GM13977 (cell line): ENCODE results near the gene HPCAL1.
"Not testable (repeated sequence)": the region's sequence is repeated elsewhere in the genome, so short reads cannot be mapped to it uniquely, and the experiment has no call there.

Experiments used
- DNase-seq: peaks from one replicate; pipeline ENCODE4 v3.0.0; 2012; ENCODE audit warnings: low spot score
- in situ Hi-C: fragments of 300-500 bp; cut with MboI; formaldehyde crosslinking; loops from one replicate; pipeline ENCODE4 v1.12.0; 2022; ENCODE audit warnings: low sequenced_read_pairs, low pct_unique_long_range_greater_than_20kb, mixed read lengths, inconsistent platforms; ENCODE audit not compliant: unreplicated experiment
- TF ChIP-seq, protein P1 (sequence below): IDR thresholded peaks from 2 replicates; pipeline ENCODE4 v1.5.1; 2012; ENCODE audit warnings: mild to moderate bottlenecking, control low read depth; ENCODE audit not compliant: insufficient read depth; ENCODE audit errors: extremely low read depth, missing control alignments

HPCAL1 gene

DNA sequence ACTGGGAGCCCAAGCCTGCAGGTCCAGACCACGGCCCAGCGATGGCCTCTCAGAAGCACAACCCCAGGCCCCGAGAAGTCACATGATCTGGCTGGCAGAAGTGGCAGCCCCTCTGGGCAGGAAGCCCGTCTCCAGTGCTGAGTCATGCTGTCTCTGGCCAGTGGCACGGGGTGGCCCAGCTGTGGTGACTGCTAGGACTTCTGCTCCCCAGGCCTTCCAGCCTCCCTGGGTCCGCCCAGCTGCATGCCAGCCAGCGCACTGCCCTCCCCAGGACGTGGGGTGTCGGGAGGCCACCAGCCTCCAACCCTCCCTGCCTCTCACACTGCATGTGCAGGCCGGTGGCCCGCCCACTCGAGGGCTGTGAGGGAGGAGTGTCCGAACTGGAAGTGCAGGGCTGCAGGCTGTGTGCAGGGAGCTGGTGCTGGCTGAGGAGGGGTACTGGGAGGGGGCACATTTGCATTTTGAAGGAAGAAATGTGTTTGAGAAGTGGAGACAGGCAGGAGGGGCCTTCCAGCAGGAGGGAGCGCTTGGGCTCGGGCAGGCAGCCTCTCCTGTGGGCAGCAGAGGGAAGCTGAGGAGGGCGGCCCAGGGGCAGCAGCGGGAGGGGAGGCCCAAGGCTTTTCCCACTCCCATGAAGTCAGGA, 17.0 kb upstream of the HPCAL1 start:
- no peak for DNase-seq
- in situ Hi-C loops, result no loop called here
- TF ChIP-seq, protein P1, sequence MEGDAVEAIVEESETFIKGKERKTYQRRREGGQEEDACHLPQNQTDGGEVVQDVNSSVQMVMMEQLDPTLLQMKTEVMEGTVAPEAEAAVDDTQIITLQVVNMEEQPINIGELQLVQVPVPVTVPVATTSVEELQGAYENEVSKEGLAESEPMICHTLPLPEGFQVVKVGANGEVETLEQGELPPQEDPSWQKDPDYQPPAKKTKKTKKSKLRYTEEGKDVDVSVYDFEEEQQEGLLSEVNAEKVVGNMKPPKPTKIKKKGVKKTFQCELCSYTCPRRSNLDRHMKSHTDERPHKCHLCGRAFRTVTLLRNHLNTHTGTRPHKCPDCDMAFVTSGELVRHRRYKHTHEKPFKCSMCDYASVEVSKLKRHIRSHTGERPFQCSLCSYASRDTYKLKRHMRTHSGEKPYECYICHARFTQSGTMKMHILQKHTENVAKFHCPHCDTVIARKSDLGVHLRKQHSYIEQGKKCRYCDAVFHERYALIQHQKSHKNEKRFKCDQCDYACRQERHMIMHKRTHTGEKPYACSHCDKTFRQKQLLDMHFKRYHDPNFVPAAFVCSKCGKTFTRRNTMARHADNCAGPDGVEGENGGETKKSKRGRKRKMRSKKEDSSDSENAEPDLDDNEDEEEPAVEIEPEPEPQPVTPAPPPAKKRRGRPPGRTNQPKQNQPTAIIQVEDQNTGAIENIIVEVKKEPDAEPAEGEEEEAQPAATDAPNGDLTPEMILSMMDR, result no peak

DNA sequence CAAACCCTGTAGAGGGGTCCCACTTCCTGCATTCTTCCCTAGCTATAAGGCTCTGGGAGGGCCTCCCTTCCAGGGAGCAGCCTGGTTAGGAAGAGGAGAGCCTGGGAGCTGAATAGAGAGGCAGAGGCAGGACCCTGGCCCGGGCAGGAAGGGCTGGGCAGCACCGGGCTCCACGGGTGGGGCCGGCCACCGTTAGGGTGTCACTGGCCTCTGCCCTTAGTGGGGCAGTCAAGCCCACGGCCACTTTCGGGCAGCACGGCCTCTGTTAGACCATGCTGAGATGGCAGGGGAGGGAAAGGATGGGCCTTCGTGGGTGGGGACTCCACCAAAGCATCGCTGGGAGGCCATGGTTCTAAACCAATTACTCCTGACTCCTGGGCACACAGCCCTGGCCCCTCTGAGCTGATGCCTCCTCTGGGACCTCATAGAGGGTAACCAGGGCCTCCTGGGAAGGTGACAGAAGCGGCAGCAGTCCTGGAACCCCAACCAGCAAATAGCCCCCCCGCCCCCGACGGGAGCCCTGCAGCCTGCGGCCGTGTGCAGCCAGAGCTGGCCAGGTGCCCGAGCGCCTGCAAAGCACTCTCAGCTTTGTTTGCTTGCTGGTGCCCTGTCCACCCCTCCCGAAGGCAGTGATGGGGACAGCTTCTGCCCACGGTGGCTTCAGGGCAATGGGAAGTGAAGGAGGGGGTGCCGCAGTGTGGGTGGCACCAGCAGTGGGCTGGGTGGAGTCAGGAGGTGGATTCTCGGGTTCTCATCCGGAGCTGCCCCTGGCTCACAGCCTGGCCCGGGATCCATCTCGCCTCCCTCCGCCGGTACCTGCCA, 16.3 kb upstream of the HPCAL1 start:
- DNase-seq, result no peak
- in situ Hi-C loops, result no loop called here
- TF ChIP-seq, protein P1, result no peak

DNA sequence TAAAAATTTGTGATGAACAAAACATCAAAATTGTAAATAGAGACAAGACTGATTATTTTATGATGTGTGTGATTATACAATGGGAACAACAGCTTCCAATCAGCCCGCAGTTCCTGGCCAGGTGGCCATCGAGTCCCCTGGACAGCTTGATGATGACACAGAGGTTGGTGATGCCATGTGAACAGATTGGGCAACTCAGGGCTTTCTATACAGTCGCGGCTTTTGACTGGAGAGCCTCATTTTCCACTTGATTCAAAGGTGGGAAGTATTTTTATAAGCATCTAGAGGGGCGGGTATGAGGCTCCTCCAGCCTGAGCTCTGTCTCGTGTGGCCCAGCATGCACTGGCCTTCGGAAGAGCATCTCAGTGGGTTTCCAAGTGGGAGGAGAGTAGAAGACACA, 14.9 kb upstream of the HPCAL1 start:
- TF ChIP-seq, protein P1, result no peak
- DNase-seq, result no peak

DNA sequence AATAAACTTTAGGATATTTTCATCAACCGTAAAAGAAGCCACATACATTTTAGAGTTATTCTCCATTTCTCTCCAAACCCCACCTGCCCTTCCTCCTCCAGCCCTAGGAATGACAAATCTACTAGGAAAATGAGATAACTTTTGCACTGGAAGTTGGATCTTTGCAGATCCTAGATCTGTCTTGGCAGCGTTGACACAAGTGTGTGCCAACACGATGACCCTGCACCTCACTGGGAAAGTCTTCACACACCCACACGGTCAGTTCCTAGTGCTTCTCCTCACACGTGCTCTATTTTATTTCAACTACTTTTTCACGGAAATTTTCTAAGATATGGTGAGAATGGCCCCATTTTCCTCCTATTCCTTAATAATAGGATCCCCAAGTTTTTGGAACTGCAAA, 14.1 kb upstream of the HPCAL1 start:
- no peak for DNase-seq
- in situ Hi-C loops, result no loop called here
- TF ChIP-seq, protein P1, result no peak

More for the DNA sequence above, 14.9 kb upstream of the HPCAL1 start:
- in situ Hi-C loops, result no loop called here

DNA sequence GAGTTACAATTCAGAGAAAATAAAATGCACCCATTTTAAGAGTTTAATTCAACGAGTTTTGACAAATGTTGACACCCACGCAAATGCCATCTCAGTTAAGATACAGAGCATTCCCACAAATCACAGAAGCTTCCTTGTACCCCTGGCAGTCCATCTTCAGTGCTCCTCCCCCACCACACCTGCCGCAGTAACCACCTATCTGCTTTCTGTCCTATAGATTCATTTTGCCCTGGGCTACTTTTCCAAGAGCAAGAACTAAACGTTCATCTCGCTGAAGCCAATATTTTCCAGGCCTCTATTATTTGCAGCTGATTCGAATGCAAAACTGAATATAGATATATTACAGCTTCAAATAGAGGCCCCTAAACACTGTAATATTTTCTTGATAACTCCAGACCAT, 13.4 kb upstream of the HPCAL1 start:
- in situ Hi-C loops, result no loop called here
- no peak for DNase-seq
- TF ChIP-seq, protein P1, result no peak

DNA sequence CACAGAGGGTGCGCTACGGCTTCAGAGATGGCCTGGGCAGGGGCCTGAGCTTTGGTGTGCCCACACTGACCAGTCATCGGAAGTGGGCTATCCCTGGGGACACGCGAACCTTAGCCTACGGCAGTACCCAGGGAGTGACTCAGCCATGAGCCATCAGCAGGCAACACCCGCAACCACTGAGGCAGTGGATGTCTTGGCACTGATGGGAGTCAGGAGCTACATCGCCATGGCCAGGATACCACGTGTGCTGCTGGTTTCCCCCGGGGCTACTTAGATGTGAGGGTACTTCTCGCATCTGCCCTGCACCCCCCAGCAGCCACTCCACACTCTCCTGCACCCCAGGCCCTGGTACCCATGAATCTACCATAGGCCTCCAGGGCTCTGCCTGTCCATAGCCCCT, 12.8 kb upstream of the HPCAL1 start:
- in situ Hi-C loops, result no loop called here
- no peak for DNase-seq
- TF ChIP-seq, protein P1, result no peak

DNA sequence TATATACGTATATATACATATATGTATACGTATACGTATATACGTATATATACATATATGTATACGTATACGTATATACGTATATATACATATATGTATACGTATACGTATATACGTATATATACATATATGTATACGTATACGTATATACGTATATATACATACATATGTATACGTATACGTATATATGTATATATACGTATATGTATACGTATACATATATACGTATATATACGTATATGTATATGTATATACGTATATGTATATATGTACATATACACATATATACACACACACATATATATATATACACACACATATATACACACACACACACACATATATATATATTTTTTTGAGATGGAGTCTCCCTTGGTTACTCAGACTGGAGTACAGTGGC, 11.3 kb upstream of the HPCAL1 start:
- DNase-seq, in situ Hi-C loops: not testable (repeated sequence)
